Left colon (tissue), 2 donors: ENCODE data around the gene RSPO4. TPM values are rescaled to one million over a fixed set of nuclear protein-coding genes. Genes with fewer than 3 reads are reported as not detected.
"Not testable (repeated sequence)": the region's sequence is repeated elsewhere in the genome, so short reads cannot be mapped to it uniquely, and the experiment has no call there.

ENCODE experiments used
- ATAC-seq: fragments of 200-7000 bp; cut with Tn5 transposase; one replicate; pipeline ENCODE4 v1.9.1; 2020; ENCODE audit warnings: mild to moderate bottlenecking, moderate library complexity
- DNase-seq, 2 donors: peaks; one replicate each; pipeline ENCODE4 v3.0.0-alpha.2; 2020
- intact Hi-C, 2 donors: fragments of 100-400 bp; cut with DNase I in 1 of 2; cut with micrococcal nuclease in 1 of 2; formaldehyde crosslinking; loops; one replicate each; pipeline versions ENCODE4 v1.11.2 to v1.14.0; 2022; cut with DNase I, micrococcal nuclease
- total RNA-seq, 2 donors: library from RNA; stranded (reverse); fragmentation: NEBNext Ultra II Directional; extraction: Animal tissue kit (Norgen Biotek cat#: 25700); gene quantifications; one replicate each; pipeline ENCODE4 v1.2.1, GENCODE V29; 2021
- donor health status: DM: no; HTN: no; CAD: no.
- donor health status: DM: yes; HTN: yes; CAD: no.

The RSPO4 gene
- total RNA-seq, 2 donors from 2014 or later, result 0.11 TPM; not detected in 1

DNA sequence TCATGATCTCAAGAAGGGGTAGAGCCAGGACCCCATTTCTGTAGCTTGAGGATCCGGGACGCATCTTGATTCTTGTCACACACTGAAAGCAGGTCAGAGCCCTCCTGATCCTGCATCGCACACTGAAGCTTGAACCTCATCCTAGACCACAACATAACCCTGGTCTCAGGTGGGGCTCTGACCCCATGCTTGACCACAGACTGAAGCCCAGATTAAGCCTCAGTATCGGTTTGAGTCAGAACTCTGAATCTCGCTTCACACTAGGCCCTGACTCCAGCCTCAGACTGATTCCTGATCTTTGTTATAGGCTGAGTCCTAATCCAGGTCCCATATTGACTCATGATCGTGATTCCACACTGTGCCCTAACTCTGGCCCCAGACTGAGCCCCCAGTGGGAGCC lies 8.5 kb upstream of the RSPO4 start:
- ATAC-seq (no peak), DNase-seq (no peak)
- intact Hi-C loops, result no loop called here

DNA sequence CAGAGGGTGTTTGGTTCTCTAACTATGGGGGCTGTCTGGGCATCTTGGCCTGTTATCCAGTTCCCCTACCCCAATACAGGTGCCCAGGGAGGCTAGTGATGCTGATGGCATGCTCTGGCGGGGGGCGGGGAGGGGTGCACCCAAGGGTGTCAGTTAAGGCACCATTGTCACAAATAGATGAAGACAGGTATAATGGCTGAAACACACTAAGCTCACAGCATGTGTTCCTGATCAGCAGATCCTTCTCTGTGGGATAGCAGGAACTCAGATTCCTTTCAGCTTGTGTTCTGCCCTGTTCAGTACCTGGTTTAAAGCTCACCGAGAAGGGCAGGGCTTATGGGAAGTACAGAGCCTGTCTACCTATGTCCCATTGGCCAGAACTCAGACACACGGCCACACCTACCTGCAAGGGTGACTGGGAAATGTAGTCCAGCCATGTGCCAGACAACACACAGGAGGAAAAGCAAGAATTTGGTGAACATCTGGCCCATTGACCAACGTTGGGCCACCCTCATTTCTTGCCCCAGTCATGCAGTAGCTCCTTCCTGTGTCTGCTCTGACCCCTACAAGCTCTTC lies 3.4 kb upstream of the RSPO4 start:
- intact Hi-C loops, result no loop called here
- ATAC-seq (peak; percentile 100), DNase-seq (peak; percentile 30 to 49)

DNA sequence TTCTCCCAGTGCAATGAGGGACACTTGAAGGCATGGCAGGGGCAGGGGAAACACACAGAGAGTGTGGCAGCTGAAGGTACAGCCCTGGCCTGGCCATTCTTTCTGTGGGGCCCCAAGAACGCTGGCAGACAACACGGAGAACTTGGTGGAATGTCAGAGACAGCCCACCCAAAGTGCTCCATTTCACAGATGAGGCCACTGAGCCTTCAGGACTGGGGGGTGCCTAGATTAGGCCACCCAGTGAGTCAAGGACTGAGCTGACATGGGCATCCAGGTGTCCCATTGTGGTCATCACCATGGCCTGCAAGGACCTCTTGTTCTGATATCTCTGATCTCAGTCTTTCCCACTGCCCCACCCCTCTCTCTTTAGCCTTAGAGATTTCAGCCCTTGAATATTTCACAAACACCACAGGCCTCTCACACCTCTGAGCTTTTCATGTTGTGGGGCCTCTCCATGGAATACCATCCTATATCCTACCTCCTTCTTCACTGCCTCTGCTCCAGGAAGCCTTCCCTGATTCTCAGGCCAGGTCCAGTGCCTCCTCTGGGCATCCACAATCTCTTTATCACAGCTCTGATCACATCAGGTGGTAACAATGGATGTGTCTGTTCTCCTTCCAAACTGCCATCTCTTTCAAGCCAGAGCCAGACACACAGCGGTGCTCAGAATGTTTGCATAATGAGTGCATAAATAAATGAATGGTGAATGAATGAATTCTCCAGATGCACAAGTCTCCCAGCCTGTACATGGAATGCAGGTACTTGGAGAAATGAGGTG lies 2.0 kb upstream of the RSPO4 start:
- intact Hi-C loops, result no loop called here
- ATAC-seq (no peak), DNase-seq (no peak)

DNA sequence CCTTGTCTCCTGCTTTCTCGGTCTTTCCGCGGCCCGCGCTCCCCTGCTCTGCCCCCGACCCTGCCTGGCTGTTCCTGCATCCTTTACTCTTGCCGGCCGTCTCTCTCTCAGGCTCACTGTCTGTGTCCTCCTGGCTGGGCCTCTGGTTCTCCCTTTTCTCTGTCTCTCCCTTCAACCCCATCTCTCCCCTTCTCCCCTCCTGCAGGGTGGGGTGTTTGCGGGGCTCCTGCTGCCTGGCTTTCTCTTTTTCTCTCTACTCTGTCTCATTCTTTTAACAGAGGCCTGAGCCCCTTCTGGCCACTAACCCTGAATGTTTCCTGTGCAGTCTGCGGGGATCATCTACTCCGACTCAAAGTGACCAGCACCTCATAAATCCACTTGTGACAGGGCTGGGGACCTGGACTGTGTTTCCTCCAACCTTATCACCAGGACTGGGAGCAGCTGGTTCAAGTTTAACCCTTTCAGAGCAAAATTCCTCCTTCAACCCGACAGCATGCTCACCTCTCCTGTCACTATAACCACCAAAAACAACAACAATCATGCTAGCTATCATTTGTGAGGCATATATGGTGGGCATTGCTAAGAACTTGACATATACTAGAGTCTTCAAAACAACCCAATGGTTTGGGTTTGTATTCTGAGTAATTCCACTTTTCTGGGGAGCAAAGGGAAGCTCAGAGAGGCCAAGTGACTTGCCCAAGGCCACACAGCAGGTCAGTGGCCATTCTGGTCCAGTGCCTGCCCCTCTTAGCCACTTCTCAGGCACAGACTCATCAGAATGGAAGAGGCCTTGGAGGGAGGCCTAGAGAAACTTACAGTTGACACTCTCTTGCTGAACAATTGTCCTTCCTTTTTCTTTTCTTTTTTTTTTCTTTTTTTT lies 811 bp upstream of the RSPO4 start:
- intact Hi-C loops, result no loop called here
- no peak for ATAC-seq
- no peak for DNase-seq

DNA sequence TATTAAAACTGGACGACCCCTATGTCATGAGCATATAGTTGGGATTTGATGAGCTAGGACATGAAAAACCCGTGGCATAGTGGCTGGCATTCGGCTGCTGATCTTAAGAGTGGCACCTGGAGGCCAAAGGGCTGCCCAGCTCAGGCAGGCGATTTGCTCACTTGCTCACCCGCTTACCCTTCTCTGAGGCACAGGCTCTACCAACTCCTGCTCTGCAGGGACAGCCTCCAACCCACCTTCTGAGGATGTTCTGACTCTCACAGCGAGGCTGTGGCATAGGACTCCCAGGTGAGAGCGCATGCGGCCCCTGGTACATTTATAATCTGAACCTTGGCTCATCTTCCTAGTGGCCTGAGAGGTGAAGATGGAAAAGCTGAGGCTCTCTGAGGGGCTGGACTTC lies 995 bp downstream of the RSPO4 start:
- intact Hi-C loops, result no loop called here

DNA sequence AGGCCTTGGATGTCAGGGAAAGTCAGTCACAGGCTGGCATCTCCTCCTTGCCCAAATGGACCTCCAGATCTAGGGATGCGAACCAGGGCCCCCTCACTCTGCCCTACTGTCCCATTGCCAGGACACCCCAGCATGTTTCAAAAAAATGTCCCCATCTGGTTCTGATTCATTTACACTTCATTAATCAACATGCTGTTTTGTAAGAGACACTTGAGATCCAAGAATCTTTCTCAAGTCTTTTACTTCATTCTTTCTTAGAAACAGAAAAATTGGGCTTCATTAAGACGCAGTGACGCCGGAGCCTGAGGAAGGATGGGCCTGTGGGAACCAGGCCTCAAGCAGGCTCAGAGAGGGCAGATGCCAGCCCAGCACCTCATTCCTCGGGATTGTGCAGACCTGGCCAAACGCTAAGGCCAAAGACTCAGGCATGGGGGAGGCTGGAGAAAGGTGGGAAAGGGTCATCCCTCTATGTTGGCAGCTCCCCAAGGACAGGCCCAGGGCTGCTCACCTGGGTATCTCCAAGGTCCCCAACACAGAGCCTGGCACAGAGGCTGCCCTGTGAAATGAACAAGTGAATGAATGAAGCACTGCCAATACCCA lies 3.8 kb downstream of the RSPO4 start:
- intact Hi-C loops, result no loop called here
- ATAC-seq (no peak), DNase-seq (no peak)

More for the DNA sequence above, 995 bp downstream of the RSPO4 start:
- ATAC-seq (no peak), DNase-seq (peak in 1 of 2 donors; percentile 15)

DNA sequence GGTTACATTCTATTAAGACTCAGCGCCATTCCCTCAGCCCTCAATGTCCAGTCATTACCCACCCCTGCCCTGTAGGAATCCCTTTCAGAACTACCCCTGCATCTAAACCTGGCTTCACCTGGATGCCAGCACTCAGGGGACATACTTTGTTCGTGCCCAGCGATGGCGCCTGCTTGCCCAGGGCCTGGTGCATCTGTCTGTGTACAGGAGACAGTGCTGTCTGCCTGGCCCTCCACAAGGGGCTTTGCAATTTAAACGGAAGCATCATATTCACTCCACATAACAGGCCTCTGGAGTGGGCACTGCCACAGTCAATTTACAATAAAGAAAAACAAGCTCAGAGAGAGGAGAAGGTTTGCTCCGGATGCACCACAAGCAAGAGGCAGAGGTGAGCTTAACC lies 4.6 kb downstream of the RSPO4 start:
- DNase-seq (no peak), ATAC-seq (no peak)
- intact Hi-C loops, result no loop called here

DNA sequence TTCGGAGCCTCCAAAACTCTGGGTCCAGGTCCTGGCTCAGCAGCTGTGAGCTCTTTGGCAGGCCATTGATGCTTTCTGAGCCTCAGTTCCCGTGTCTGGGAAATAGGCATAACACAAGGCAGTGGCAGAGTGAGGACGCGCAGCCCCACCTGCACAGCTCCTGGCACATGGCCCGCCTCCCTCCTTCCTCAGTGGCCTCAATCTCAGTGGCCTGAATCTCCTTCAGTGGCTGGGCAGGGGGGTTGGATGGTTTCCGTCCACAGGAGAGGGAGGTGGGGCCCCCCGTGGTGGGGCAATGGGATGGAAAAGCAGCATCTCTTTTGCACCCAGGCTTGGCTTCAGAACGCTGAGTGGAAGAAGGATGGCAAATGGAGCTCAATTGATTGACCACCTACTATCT lies 5.1 kb downstream of the RSPO4 start:
- ATAC-seq (no peak), DNase-seq (no peak)
- intact Hi-C loops, result no loop called here

DNA sequence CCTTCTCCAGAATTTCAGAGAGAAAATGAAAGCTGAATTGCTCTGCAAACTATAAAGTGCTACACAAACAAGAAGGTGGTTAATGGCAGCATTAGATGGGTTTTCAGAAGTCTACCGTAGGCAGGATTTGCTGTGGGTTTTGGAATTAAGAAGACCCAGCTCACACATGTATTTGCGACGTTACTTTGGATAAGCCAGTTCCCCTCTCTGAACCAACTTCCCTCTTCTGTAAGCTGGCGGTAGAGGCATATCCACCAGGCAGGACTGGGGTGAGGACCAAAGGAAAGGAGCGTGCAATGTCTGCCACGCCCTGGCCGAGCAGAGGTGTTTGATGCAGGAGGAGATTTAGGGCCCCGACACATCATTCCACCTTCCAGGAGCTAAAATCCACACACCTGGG lies 6.9 kb downstream of the RSPO4 start:
- DNase-seq (no peak), ATAC-seq (no peak)
- intact Hi-C loops, result no loop called here

DNA sequence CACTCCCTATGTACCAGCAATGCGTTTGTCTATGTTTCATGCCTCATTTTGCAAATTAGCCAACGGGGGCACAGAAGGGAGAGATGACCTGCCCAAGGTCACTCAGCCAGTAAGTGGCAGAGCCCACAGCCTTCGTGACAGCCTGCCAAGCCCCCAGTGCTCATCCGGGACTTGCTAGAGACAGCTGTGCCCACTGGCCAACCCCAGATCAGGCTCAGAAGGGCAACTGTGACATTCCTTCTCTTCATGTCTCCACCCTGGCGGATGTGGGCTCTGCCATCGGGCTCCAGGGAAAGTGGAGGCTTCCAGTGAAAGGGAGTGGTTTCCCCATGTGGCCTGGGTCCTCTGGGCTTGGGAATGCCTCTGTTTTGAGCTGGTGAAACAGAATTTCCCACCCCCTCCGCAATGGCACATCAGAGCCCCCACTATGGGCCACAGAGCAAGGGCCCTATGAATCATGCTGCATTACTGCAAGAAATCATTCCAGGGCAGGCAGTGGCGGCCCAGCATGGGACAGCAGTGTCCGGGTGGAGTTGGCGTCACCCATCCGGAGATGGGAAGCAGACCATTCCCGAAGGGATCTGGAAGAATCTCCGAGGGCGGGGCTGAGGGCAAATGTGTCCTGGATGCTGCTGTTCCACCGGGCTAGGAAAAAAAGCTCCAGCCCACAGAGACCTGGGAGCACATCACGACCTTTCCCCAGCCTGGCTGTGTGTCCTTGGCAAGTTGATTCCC lies 9.1 kb downstream of the RSPO4 start:
- no peak for ATAC-seq
- intact Hi-C loops, result no loop called here
- no peak for DNase-seq

DNA sequence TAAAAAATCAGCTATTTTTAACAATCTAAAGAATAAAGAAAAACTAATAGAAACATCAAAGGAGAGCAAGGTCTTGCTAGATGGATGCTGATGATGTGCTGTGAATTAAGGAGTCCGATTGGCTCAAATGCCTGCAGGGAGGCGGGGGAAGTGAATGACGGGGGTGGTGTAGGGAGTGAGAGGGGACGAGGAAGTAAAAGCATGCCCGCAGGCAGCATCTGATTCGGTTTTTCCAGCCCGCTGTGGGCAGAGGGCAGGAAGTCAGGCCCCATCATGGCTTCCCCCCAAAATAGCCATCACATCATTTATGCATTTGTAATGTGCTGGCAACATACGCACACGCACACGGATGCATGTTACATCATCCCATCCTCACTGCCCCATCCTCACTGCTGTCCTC lies 10.3 kb downstream of the RSPO4 start:
- DNase-seq (no peak), ATAC-seq (no peak)
- intact Hi-C loops, result no loop called here

DNA sequence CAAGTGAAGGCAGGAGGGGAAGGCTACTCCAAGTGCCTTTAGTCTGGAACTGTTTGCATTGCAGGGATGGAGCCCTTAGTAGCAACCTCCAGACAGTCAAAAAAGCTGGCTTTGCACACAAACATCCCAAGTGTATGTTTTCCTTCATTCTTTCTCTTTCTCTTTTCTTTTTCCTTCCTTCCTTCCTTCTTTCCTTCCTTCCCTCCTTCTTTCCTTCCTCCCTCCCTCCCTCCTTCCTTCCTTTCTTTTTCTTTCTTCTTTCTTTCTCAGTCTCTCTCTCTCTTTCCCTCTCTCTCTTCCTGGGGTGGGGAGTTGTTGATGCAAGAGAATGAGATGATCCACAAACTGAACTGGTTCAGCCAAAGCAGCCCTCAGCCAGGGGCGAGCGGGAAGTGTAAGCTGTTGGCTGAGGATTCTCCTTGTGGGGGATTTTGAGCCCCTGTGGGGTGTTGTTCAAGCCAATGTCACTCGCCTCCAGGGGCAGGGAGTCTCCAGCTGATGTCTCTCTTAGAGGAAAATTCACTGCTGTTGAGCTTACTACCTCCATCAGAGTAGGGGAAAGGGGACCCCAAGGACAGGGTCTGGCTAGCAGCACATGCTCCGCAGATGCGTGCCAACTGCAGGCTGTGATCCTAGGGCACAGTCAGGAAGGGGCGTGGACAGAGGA lies 11.7 kb downstream of the RSPO4 start:
- no peak for DNase-seq
- no peak for ATAC-seq
- intact Hi-C loops, result no loop called here

DNA sequence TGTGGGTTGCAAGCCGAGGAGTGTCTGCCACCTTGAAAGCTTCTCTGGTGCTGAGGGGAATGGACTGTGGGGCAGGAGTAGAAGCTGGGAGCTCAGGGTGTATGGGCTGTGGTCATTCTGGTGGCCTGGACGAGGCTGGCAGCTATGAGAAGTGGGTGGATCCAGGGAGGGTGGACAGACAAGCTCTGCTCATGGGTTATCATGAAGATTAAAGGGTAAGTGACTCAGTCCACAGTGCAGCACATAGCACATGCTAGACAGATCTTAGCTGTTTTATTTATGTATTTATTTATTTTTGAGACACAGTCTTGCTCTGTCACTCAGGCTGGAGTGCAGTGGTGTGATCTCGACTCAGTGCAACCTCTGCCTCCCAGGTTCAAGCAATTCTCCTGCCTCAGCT lies 13.8 kb downstream of the RSPO4 start:
- intact Hi-C loops, result no loop called here
- DNase-seq (no peak), ATAC-seq (no peak)

DNA sequence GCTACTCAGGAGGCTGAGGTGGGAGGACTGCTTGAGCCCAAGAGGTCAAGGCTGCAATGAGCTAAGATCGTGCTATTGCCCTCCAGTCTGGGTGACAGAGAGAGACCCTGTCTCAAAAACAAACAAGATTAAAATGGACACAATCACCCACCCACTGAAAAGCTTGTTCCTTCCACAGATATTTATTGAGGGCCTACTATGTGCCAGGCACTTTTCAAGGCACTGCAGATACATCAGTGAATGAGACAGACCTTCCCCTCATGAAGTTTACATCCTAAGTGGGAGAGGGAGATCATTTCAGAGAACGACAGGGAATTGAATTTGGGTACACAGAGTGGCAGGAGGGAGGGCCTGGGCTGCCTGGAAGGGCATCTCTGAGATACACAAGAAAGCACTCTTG lies 14.4 kb downstream of the RSPO4 start:
- no peak for DNase-seq
- intact Hi-C loops, result no loop called here
- ATAC-seq, result no peak

DNA sequence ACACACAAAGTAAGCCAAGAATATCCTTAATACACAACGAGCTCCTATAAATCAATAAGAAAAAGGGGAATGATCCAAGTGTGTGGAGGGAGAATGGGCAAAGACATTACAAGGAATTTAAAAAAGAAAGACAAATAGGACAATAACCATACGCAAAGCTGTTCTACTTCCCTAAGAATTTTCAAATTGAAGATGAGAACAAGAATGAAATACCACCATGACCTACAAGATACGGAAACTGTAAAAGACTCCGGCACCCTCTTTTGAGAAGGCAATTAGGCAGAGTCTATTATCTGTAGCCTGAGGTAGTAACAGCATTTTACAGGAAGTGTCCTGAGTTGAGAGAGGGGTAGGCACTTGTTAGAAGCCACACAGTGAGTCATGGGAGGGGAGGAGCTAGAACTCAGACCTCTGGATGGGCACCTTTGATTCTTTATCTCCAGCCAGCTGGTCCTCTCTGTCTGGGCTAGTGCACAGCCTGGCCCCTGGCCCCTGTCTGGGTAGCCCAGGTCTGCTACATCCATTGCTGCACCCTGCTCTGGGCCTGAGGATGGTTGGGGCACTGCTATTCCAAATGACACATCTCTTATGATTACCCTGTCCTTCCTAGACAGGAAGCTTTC lies 15.3 kb downstream of the RSPO4 start:
- DNase-seq (no peak), ATAC-seq (no peak)
- intact Hi-C loops, result no loop called here

DNA sequence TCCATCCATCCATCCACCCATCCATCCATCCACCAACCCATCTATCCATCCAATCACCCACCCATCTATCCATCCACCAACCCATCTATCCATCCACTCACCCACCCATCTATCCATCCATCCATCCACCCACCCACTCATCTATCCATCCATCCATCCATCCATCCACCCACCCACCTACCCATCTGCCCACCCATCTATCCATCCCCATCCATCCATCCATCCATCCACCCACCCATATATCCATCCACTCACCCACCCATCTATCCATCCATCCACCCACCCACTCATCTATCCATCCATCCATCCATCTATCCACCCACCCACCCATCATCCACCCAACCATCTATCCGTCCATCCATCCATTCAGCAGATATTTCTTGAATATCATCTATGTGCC lies 17.1 kb downstream of the RSPO4 start:
- intact Hi-C loops, DNase-seq, ATAC-seq: not testable (repeated sequence)

DNA sequence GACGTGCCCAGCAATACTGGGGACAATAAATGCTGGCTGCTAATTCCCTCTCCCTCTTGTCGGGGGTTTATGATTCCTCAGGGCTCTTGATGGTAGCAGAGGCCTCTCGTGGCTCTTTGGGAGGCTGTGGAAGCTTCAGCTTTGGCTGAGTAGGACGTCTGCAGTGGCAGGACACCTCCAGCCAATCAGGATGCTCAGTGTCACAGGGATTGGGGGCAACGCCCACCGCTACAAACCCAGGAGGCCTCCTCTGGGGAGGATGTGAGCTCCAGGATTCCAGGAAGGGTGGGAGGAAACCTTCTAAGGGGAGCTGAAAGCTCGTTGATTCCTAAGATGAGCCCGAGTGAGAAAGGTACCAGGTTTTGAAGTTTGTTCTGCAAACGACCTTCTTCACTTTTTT lies 19.4 kb downstream of the RSPO4 start:
- no peak for DNase-seq
- intact Hi-C loops, result no loop called here
- no peak for ATAC-seq

DNA sequence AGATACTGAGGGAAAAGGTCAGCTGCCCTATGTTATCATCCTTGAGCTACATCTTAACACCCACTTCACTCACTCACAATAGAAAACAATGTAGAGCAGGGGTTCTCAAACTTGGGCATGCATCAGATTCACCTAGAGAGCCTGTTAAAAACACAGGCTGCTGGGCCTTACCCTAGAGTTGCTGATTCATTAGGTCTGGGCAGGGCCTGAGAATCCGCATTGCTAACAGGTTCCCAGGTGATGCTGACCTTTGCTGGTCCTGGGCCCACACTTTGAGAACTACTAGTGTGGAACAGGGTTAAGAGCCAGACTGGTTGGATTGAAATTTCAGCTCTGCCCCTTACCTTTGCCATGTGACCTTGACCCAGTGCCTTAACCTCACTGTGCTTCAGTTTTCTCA lies 25.1 kb downstream of the RSPO4 start:
- ATAC-seq (no peak), DNase-seq (no peak)
- intact Hi-C loops, result no loop called here
